ENCODE measurements around the gene COMTD1. TPM values are rescaled to one million over a fixed set of nuclear protein-coding genes. Genes with fewer than 3 reads are reported as not detected.

COMTD1 gene
- polyA plus RNA-seq, 1 experiment, result 2.0 TPM

DNA sequence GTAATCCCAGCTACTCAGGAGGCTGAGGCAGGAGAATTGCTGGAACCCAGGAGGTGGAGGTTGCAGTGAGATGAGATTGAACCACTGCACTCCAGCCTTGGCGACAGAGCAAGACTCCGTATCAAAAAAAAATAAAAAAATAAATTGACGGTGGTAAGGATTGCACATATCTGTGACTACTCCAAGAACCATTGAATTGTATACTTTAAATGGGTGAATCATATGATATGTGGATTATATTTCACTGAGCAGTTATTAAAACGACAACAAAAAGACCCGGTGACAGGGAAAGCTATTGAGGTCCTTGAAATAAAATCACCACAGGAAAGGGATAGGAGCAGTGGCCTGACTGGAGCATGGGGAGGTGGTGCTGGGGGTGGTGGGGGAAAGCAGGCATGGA lies 31.2 kb upstream of the COMTD1 start:
- ChIA-PET CTCF (interaction anchor here (0.6 to 1.1 kb wide), 2 partner anchors 30 to 441 kb away, joined by 3 read pairs; no protein-coding TSS in a partner anchor), POLR2A (interaction anchor here (0.5 to 0.8 kb wide), 3 partner anchors 26 to 1528 kb away, joined by 3 to 6 read pairs (median 3); no protein-coding TSS in a partner anchor)
- Histone ChIP-seq H3K27me3 (ENCODE audit: control insufficient read depth, insufficient read depth, low read length) (no peaks in the 10 kb centered on the region), H3K27ac (ENCODE audit: low read depth, low read length) (no peak overlapping the region), H3K4me3 (ENCODE audit: low read depth, low read length) (no peak overlapping the region), H3K9me3 (ENCODE audit: control insufficient read depth, insufficient read depth, low read length) (no peaks in the 10 kb centered on the region; the same call in 1 of the 2 replicates)
- TF ChIP-seq, protein P1, sequence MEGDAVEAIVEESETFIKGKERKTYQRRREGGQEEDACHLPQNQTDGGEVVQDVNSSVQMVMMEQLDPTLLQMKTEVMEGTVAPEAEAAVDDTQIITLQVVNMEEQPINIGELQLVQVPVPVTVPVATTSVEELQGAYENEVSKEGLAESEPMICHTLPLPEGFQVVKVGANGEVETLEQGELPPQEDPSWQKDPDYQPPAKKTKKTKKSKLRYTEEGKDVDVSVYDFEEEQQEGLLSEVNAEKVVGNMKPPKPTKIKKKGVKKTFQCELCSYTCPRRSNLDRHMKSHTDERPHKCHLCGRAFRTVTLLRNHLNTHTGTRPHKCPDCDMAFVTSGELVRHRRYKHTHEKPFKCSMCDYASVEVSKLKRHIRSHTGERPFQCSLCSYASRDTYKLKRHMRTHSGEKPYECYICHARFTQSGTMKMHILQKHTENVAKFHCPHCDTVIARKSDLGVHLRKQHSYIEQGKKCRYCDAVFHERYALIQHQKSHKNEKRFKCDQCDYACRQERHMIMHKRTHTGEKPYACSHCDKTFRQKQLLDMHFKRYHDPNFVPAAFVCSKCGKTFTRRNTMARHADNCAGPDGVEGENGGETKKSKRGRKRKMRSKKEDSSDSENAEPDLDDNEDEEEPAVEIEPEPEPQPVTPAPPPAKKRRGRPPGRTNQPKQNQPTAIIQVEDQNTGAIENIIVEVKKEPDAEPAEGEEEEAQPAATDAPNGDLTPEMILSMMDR (IDR thresholded peaks at IDR 0.05; ENCODE audit: low read depth, low read length), result no peak
- DNase-seq (ENCODE audit: low read depth, low spot score), result peak; percentile 33

DNA sequence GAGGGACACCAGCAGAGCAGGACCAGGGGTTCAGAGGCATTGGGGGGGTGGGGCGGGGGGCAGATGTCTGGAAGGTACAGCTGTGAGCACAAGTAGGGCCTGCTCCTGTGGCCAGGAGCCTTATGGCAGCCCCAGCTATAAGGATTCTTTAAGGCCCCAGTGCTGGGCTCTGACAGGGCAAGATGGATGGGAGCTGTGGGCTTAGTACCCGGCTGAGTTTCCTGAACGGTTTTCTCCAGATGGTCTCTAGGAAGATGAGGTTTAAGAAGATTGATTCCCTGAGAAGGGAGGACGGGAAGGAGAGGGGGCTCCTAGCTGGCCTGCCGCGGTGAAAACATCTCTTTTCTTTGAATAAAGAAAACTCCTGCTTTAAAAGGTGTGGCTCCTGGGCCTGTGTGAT lies 30.1 kb upstream of the COMTD1 start:
- TF ChIP-seq, protein P1 (IDR thresholded peaks at IDR 0.05; ENCODE audit: low read depth, low read length), result no peak
- Histone ChIP-seq H3K9me3 (ENCODE audit: control insufficient read depth, insufficient read depth, low read length) (no peaks in the 10 kb centered on the region; the same call in none of the 2 replicates), H3K27ac (ENCODE audit: low read depth, low read length) (no peak overlapping the region), H3K27me3 (ENCODE audit: control insufficient read depth, insufficient read depth, low read length) (no peaks in the 10 kb centered on the region), H3K4me3 (ENCODE audit: low read depth, low read length) (no peak overlapping the region)
- no peak for DNase-seq (ENCODE audit: low read depth, low spot score)
- ChIA-PET CTCF (no interaction called here), POLR2A (no interaction called here)

DNA sequence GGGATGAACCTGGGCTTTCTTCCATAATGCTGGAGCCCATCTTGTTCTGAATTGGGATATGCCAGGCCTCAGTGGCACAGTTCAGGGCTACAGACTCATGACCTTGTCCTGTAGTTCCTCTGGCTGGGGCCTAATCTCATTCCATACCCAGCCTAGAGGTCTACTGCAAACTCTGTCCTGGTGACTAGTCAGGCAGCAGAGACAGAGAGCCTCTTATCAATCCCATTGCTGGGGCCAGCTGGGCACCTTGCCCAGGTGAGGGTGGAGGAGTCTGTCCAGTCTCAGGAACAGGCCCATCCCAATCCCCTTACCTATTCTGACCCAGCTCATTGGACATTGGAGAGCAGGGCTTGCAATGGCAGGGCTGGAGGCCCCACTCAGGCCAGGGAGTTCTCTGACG lies 28.0 kb upstream of the COMTD1 start:
- ChIA-PET POLR2A (no interaction called here), CTCF (no interaction called here)
- no peak overlapping the region for H3K4me3 ChIP-seq (ENCODE audit: low read depth, low read length)
- no peak overlapping the region for H3K27ac ChIP-seq (ENCODE audit: low read depth, low read length)
- H3K27me3 ChIP-seq (ENCODE audit: control insufficient read depth, insufficient read depth, low read length), result no peaks in the 10 kb centered on the region
- no peaks in the 10 kb centered on the region; the same call in none of the 2 replicates for H3K9me3 ChIP-seq (ENCODE audit: control insufficient read depth, insufficient read depth, low read length)
- TF ChIP-seq, protein P1 (IDR thresholded peaks at IDR 0.05; ENCODE audit: low read depth, low read length), result no peak
- DNase-seq (ENCODE audit: low read depth, low spot score), result no peak

DNA sequence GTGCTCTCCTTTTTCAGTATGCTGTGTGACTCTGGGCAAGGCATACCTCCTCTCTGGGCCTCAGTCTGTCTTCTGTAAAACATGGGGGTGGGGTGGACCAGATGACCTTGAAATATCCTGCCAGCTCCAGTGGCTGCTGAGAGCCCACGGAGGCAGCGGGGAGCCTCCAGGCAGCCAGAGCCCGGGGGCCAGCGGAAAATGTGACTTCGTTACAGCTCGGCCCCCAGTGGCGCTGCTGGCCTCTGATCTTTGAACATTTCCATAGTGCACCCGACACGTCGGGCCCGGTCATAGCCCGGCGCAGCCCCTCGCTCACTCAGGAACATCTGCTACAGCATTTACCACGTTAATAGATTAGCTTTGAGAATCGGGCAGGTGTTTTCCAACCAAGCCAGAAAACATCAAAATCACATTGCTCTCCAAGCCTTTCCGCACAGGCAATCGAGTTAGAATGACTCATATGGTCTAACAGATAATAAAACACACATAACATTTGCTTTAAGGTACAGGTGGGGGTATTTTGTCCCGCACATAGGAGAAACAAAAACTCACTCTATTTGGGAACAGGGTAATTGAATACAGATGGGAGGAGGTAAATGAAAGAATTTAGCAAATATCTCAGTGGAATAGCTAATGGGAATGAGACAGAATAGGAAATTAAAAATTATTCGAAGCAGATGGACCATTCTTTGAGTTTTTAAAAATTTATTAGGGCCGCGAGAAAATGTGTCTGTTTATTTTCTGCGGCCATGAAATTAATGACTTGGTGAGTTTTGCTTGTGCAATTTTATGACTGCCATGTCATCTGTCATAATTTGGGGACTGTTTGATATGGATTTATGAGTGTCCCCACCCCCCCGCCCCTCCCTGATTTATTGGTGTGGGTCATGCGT lies 26.3 kb upstream of the COMTD1 start:
- POLR2A ChIA-PET, result interaction anchor here (0.6 kb wide), 1 partner anchor 989 kb away, joined by 7 read pairs; no protein-coding TSS in a partner anchor
- CTCF ChIA-PET, result interaction anchor here (1.6 kb wide), 1 partner anchor 1018 kb away, joined by 3 read pairs; no protein-coding TSS in a partner anchor
- no peaks in the 10 kb centered on the region; the same call in none of the 2 replicates for H3K9me3 ChIP-seq (ENCODE audit: control insufficient read depth, insufficient read depth, low read length)
- no peak for DNase-seq (ENCODE audit: low read depth, low spot score)
- no peak overlapping the region for H3K4me3 ChIP-seq (ENCODE audit: low read depth, low read length)
- no peaks in the 10 kb centered on the region for H3K27me3 ChIP-seq (ENCODE audit: control insufficient read depth, insufficient read depth, low read length)
- no peak overlapping the region for H3K27ac ChIP-seq (ENCODE audit: low read depth, low read length)
- TF ChIP-seq, protein P1 (IDR thresholded peaks at IDR 0.05; ENCODE audit: low read depth, low read length), result no peak

DNA sequence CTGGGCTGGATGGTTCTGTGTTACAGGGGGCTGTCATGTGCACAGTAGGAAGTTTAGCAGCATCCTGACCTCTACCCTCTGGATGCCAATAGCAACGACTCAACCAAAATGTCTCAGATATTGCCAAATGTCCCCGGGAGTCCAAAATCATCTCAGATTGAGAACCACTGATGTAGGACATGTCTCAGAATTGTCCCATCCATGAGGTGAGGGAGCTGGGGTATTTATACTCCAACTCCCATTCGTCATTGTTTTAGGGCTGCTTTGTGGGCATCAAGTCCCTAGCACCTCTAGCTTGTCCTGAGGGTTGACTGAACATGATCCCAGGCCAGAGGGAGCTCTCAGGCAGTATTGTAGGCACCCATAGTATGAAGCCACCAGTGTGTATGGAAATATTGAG lies 25.2 kb upstream of the COMTD1 start:
- POLR2A ChIA-PET, result no interaction called here
- DNase-seq (ENCODE audit: low read depth, low spot score), result no peak
- CTCF ChIA-PET, result no interaction called here
- no peak overlapping the region for H3K4me3 ChIP-seq (ENCODE audit: low read depth, low read length)
- no peaks in the 10 kb centered on the region for H3K27me3 ChIP-seq (ENCODE audit: control insufficient read depth, insufficient read depth, low read length)
- no peaks in the 10 kb centered on the region; the same call in none of the 2 replicates for H3K9me3 ChIP-seq (ENCODE audit: control insufficient read depth, insufficient read depth, low read length)
- H3K27ac ChIP-seq (ENCODE audit: low read depth, low read length), result no peak overlapping the region
- TF ChIP-seq, protein P1 (IDR thresholded peaks at IDR 0.05; ENCODE audit: low read depth, low read length), result no peak
